HG02884 (cell line): Measurements from ENCODE around the gene NCDN.
"Not testable (repeated sequence)": the region's sequence is repeated elsewhere in the genome, so short reads cannot be mapped to it uniquely, and the experiment has no call there.

Experiments
- ATAC-seq: cut with Tn5 transposase; IDR thresholded peaks from one replicate; pipeline ENCODE4 v1.9.1; 2021; ENCODE audit warnings: mild to moderate bottlenecking, moderate library complexity; ENCODE audit not compliant: unreplicated experiment

NCDN gene

DNA sequence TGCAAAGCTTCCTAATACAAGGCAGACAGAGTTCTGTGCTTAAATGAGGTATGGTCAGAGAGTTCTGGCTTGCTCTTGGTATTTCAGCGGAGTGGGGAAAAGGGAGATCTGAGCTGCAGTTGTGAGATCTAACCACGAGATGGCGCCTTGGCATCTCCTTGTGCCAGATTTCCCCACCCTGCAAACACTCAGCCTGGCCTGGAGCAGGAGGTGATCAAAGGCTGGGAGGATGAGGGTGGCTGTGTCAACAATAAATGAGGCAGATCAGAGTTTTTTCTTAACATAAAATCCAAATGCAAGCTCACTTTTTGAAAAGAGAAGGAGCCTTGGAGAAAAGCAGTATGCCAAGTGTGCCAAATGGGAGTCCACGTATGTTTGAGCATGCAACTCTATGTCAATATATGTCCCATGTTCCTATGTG, 11.4 kb downstream of the NCDN start:
- ATAC-seq, result no peak

DNA sequence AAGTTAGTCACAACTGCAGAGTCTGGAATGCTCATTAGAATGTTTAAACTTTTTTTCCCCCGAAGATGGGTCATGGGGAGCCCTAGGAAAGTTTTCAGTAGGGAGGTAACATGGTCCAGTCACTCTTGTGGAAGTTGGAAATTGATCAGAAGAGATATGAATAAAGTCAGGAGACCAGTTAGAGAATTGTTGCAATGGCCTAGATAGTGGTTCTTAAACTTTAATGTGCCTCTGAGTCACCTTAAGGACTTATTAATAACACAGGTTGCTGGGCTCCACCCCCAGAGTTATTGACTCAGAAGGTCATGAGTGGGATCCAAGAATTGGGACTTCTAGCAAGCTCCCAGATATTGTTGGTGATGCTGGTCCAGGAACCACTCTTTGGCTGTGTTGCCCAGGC, 12.3 kb downstream of the NCDN start:
- no peak for ATAC-seq

DNA sequence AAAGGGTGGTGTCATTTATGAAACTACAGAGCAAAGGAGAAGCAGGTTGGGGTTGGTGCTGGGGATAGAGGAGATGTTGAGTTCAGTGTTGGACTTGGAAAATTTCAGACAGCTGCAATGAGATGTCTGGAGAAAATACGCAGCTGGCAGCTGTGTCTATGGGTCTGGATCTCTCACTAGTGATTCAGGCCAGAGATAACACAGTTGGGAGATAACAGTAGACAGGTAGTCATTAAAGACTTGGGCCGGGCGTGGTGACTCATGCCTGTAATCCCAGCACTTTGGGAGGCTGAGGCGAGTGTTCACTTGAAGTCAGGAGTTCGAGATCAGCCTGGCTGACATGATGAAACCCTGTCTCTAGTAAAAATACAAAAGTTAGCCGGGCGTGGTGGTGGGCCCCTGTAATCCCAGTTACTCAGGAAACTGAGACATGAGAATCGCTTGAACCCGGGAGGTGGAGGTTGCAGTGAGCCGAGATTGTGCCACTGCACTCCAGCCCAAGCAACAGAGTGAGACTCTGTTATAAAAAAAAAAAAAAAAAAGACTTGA, 13.1 kb downstream of the NCDN start:
- no peak for ATAC-seq

DNA sequence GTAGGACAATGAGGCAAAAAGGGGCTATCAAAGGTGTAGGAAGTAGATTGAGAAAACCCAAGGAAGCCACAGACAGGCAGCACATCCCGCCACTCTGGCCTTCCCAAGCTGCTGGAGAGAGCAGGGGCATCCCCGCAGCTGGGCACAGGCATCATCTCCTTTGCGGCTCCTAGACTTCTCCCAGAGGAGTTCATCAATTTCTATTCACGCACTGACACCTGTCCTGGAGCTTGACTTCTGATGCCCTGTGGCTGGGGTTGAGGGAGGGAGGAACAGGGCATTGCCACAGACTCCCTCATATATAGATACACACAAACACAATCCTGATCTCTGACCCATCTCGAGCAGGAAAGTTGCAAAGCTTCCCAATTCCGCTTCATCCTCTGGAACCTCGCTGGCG, 13.7 kb downstream of the NCDN start:
- no peak for ATAC-seq

DNA sequence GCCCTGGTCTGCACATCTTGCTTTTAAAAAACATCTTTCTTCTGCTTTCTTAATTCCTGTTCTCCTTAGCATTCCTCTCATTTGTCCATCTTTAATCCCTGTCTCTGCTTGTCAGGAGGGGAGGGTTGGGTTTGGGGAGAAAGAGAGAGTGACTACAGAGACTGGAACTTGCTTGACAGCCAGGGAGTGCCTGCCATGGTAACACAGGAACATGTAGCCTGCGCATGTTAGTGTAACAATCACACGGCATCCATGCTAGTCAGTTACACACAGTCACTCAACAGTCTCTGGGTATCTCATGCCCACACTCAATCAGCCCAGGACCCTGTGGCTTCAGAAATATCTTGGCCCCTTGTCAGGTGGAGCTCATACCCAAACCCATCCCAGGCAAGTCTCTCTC, 14.7 kb downstream of the NCDN start:
- ATAC-seq, result no peak

DNA sequence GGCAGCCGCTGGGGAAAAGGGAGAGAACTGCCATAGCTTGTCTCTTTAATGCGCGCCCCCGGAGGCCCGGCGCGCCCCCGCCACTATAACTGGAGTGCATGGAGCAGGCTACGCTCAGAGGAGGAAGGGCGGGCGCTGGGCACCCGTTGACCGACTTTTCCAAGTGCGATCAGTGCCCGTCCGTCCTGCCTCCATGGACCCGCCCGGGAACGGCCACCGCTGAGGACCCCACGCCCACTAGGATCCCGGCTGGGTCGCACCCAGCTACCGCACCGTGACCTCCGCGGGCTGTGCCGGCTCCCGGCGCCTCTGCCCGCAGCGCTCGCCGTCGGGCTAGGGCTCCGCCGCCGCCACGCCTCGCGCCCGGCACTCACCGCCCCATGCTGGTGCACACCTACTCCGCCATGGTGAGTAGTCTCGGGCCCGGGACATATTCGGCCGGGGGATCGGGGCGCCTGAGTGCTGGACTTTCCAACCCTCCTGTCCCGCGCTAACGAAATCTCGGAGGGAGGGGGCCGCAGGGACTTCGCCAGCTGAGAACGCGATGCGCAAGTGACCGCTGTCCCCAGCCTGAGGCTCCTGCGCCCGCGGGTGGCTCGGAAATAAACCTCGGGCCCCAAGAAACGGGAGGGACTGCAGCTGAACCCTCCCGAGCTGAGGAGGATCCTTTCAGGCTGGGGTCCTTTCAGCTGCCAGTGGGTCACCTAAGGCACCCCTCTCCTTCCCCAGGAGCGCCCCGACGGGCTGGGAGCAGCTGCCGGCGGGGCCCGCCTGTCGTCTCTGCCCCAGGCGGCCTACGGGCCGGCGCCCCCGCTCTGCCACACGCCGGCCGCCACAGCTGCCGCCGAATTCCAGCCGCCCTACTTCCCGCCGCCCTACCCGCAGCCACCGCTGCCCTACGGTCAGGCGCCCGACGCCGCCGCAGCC, 15.9 kb downstream of the NCDN start, which contains the start of gene TFAP2E:
Gene TFAP2E, plus strand, starts transcription at position 117 of the 927 bp plus-strand sequence. Its CDS starts 264 bp downstream, at position 381.
- ATAC-seq, result no peak

DNA sequence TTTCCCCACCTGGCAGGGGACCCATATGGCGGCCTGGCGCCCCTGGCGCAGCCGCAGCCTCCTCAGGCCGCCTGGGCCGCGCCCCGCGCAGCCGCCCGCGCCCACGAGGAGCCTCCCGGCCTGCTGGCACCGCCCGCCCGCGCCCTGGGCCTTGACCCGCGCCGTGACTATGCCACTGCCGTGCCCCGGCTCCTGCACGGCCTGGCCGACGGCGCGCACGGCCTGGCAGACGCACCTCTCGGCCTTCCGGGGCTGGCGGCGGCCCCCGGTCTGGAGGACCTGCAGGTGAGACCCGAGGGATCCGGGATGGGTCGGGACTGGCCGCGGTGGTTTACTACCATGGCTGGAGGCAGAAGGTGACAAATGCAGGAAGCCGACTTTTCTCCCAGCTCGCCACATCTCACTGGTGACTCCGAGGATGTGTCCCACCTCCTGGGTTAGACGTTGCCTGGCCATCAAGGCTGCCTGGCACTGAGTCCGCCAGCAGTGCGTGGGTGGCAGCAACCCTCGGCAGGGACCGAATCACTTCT, 16.6 kb downstream of the NCDN start:
- no peak for ATAC-seq

DNA sequence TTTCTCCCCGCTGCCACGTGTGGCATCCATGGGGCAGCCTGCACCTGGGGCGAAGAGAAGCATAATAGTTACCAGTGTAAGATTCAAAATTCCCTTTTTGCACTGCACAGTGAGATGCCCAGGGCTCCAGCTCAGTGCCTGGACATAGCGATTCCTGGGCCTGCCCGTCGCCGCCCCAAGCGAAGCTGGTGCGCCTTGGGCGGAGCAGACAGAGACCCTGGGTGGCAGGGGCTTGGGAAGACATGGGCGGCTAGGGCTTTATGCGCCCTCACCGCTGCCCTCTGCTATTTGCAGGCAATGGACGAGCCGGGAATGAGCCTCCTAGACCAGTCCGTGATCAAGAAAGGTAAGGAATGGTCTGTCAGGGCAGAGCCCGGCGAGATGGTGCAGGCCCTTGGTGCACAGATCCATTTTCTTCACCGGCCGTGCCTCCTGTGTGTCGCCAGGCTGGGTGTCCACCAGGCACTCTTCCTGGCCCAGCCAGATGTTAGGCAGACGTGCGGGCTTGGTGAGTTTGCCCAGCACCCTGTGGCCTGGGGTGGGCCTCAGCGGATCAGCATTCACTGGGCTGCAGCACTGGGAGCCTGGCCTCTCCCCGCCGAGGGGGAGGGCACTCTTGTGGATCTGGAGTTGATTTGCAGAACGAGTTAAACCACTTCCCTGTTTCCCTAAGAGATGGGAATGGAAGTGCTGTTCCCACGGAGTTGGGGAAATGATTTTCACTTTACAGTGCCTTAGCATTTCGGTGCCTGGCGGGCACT, 17.2 kb downstream of the NCDN start:
- no peak for ATAC-seq

DNA sequence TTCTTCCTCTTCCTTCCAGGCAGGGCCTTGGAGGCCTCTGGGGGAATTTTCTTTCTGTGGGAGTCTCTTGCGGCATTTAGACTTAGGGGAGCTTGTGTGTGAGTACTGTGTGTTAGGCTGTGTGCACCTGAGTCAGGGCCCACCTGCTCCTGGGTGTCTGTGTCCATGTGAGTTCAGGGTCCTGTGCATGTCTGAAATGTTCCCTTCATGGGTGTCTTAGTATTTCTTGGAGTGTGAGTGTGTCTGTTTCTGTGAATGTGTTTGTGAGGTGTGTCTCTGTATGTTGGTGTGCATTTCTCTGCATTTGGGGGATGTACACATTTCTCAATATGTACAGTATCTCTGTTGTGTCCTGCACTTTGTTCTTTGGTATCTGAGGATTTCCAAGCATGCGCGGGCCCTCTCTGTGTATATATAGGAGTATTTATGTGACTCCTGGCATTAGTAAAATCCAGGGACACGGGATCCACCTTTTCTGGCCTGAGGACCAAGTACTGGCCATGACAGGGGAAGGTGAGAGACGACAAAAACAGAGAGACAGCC, 17.9 kb downstream of the NCDN start:
- no peak for ATAC-seq

DNA sequence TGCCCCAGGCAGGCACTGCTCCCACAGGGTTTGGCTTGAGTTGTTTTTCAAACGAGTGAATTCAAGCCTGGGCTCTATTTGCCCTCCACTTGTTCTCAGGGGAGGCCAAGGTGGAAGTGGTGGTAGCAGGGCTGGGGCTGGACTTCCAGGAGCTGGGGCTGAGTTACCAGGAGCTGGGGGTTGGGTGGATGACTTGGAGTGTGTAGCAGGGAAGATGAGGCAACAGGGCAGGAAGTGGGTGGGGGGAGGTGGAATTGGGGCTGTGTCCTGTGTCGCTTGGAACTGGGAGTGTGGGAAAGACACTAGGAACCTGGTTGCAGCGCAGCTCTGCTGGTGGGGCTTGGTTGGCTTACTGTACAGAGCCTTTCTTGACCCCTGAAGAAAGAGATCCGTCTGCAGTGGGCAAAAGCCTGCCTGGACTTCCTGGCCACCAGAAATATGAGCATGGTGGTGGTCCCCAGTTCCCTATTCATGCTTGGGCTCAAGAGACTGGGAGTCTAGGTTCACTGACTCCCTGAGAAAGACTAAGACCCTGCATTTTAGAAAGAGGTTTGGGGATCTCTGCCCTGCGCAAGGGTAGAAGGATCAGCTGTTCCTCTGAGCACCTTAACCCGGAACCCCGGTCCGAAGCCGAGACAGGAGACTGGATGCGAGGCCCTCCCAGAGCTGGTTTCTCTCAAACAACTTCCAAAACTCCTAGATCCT, 18.6 kb downstream of the NCDN start:
- ATAC-seq, result no peak

DNA sequence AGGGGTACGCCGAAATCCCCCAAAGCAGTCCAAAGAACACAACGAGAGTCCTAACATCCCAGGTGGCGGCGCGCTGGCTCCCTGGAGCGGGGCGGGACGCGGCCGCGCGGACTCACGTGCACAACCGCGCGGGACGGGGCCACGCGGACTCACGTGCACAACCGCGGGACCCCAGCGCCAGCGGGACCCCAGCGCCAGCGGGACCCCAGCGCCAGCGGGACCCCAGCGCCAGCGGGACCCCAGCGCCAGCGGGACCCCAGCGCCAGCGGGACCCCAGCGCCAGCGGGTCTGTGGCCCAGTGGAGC, 19.1 kb downstream of the NCDN start:
- not testable (repeated sequence) for ATAC-seq

DNA sequence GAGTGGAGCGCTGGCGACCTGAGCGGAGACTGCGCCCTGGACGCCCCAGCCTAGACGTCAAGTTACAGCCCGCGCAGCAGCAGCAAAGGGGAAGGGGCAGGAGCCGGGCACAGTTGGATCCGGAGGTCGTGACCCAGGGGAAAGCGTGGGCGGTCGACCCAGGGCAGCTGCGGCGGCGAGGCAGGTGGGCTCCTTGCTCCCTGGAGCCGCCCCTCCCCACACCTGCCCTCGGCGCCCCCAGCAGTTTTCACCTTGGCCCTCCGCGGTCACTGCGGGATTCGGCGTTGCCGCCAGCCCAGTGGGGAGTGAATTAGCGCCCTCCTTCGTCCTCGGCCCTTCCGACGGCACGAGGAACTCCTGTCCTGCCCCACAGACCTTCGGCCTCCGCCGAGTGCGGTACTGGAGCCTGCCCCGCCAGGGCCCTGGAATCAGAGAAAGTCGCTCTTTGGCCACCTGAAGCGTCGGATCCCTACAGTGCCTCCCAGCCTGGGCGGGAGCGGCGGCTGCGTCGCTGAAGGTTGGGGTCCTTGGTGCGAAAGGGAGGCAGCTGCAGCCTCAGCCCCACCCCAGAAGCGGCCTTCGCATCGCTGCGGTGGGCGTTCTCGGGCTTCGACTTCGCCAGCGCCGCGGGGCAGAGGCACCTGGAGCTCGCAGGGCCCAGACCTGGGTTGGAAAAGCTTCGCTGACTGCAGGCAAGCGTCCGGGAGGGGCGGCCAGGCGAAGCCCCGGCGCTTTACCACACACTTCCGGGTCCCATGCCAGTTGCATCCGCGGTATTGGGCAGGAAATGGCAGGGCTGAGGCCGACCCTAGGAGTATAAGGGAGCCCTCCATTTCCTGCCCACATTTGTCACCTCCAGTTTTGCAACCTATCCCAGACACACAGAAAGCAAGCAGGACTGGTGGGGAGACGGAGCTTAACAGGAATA, 19.7 kb downstream of the NCDN start:
- ATAC-seq, result no peak

DNA sequence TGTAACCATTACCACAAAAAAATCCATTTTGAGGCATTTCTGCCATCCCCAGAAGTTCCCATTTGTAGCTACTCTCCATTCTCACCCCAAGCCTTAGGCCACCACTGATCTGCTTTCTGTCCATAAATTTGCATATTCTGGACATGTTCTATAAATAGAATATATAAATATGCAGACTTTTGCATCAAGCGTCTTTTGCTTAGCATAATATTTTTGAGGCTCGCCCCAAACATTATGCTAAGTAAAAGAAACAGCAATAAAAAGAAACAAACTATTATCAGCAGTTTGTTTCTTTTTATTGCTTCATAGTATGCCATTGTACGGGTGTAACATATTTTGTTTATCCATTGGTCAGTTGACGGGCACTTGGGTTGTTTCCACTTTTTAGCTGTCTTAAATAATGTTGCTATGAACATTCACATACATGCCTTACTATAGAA, 23.4 kb downstream of the NCDN start:
- ATAC-seq, result no peak

DNA sequence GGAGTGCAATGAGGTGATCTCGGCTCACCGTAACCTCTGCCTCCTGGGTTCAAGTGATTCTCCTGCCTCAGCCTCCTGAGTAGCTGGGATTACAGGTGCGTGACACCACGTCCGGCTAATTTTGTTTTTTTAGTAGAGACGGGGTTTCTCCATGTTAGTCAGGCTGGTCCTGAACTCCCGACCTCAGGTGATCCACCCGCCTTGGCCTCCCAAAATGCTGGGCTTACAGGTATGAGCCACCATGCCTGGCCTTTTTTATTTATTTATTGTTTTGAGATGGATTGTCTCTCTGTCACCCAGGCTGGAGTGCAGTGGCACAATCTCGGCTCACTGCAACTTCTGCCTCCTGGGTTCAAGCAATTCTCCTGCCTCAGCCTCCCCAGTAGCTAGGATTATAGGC, 24.0 kb downstream of the NCDN start:
- ATAC-seq, result not testable (repeated sequence)

DNA sequence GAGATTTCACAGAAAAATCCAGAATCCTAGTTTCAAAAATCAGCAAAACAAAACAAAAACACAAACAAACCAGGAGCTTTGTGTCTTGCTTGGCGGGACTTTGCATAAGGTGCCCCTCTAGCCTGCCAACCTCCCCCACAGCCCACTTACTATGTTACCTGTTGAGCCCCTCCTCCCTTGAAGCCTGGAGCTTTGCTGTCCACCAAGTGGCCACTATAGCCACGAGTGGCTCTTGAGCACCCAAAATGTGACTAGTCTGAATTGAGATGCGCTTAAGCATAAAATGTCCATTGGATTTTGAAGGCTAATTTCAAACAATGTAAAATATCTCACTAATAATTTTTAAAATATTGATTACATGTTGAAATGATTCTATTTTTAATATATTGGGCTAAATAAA, 27.7 kb downstream of the NCDN start:
- no peak for ATAC-seq

DNA sequence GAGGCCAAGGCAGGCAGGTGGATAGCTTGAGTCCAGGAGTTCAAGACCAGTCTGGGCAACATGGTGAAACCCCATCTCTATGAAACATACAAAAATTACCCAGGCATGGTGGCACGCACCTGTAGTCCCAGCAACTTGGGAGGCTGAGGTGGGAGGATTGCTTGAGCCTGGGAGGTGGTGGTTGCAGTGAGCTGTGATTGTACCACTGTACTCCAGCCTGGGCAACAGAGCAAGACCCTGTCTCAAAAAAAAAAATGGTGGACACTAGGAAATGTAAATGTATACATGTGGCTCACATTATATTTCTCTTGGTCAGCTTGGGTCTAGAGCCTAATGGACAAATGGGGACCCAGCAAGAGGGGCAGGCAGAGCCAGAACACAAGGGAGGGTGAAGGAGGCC, 28.2 kb downstream of the NCDN start:
- ATAC-seq, result not testable (repeated sequence)

DNA sequence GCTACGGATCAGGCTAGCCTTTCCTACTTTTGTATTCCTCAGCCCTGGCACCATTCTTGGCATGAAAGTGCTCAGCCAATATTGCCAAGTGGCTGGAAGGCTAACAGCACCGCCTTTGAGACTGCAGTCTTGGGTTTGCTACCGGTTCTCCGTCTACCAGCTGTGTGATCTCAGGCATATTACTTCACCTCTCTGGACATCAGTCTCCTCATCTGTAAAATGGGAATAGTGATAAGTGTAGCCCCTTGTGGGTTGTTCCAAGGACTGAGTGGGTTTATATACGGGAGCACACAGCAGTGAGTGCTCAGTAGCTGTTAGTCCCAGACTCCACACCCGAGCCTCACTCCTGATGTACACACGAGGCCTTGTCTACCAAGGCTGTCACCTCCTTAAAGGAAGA, 29.2 kb downstream of the NCDN start:
- ATAC-seq, result no peak

DNA sequence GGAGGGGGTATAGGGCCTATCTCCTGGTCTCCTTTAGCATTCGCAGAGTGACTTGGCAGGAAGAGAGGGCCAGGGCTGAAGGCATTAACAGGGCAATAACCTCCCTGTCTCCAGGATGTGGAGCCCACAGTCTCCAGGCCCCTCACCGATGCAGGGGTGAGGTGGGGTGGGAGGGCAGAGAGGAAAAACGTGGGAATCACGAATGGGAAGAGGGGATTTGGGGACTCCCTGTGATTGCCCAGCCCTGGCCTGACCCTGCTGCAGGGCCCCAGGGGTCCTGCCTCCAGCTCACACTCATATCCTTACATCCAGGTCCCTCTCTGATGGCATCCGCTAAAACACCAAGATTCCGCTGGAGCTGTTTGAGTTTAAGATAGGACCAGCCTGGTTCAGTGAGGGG, 30.1 kb downstream of the NCDN start:
- no peak for ATAC-seq

DNA sequence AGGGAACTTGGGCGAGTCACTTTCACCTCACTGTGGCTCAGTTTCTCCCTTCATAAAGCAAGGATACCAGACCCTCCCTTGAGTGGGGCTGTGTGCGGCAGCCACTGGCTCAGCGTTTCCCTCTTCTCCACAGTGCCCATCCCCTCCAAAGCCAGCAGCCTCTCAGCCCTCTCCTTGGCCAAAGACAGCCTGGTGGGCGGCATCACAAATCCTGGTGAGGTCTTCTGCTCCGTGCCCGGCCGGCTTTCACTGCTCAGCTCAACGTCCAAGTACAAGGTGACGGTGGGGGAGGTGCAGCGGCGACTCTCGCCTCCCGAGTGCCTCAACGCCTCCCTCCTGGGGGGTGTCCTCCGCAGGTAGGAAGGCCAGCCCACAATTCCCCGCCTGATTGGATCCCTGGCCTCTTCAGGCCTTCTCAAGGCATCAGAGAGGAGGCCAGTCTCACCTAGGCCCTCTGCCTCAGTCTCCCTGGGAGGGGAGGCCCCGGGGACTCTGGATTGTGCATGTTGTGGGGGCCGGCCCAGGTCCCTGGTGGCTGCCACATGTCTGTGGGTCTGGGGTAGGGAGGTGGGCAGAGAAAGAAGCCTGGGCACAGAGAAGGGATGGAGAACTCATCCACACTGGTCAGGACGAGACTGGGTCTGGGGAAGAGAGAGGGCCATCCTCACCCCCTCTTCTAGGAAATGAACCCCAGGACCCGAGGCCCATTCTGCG, 30.8 kb downstream of the NCDN start:
- no peak for ATAC-seq
